Pancreas (tissue), 10 donors: ENCODE measurements around the gene EIF1AX. TPM values are rescaled to one million over a fixed set of nuclear protein-coding genes. Genes with fewer than 3 reads are reported as not detected.

Experiments
- ATAC-seq, 4 donors: fragments of 200-7000 bp; cut with Tn5 transposase; one replicate each; pipeline versions ENCODE4 v1.8.0 to v1.9.1; 2020; ENCODE audit warnings: mild to moderate bottlenecking in 4 of 4, moderate library complexity in 4 of 4
- DNase-seq, 6 donors: peaks; one replicate each; pipeline ENCODE4 v3.0.0-alpha.2; 2020
- FAIRE-seq: peaks from 2 replicates; lab custom pipeline; 2012; peaks lifted over from hg19 to GRCh38; lab: Jason Lieb, UNC
- H3K27ac ChIP-seq, 4 donors: fragments of 200-600 bp; sonication (generic); 1 replicate in 3 of 4; 2 replicates in 1 of 4; pipeline versions ENCODE4 v1.5.0 to v1.8.0; 2020
- H3K27me3 ChIP-seq, 4 donors: fragments of 200-600 bp; one replicate each; pipeline ENCODE4 v1.8.0; 2021
- H3K36me3 ChIP-seq, 3 donors: fragments of 200-600 bp; sonication (generic) in 1 of 3; one replicate each; pipeline versions ENCODE4 v1.5.0 to v1.8.0; 2020 to 2021
- H3K4me1 ChIP-seq, 3 donors: fragments of 200-600 bp; one replicate each; pipeline ENCODE4 v1.8.0; 2021
- H3K4me3 ChIP-seq, 4 donors: fragments of 200-600 bp; sonication (generic) in 2 of 4; one replicate each; pipeline versions ENCODE4 v1.5.0 to v1.8.0; 2020 to 2021
- H3K9me3 ChIP-seq, 4 donors: fragments of 200-600 bp; one replicate each; pipeline ENCODE4 v1.8.0; 2021
- WGBS, 2 donors: extraction: QIAGEN DNeasy Blood & Tissue Kit; methylation state at CpG; one replicate each; pipeline ENCODE4 v1.1.7; 2013; 5-methylcytosine and 5-hydroxymethylcytosine counted together
- intact Hi-C, 3 donors: fragments of 100-400 bp; cut with DNase I; formaldehyde crosslinking; loops; one replicate each; pipeline versions ENCODE4 v1.11.1 to v1.14.2; 2022
- polyA plus RNA-seq, 2 donors: library from polyadenylated mRNA; stranded (reverse); fragments of 200-250 nt; gene quantifications; one replicate each; pipeline ENCODE4 v1.2.3, GENCODE V29; 2013
- total RNA-seq, 6 donors: library from RNA; stranded (reverse); fragmentation: NEBNext Ultra II Directional in 4 of 6; extraction: Animal tissue kit (Norgen Biotek cat#: 25700) in 4 of 6; gene quantifications; one replicate each; pipeline versions ENCODE4 v1.2.1 to v1.2.4, GENCODE V29; 2021 to 2023
- TF ChIP-seq, protein P1 (sequence below), 4 donors: fragments of 200-600 bp; sonication (generic) in 3 of 4; IDR thresholded peaks; one replicate each; pipeline versions ENCODE4 v1.5.0 to v1.8.0; 2021; ENCODE audit warnings: antibody characterized with exemption in 4 of 4
- donor health status: healthy with polysubstance abuse.
- donor health status: DM: no; HTN: no; CAD: no; lungs with moderate emphysema.
- donor health status: DM: no; HTN: no; CAD: no.
- donor health status: control.
- donor health status: control.
- donor health status: Bipolar disorder and iron deficiency.
- donor health status: DM: yes; HTN: yes; CAD: no.
- donor health status: DM: no; HTN: no; CAD: no.
- donor health status: DM: no; HTN: no; CAD: no.
- donor health status: DM: yes; HTN: yes; CAD: no.

EIF1AX gene
- total and polyA plus RNA-seq, 8 donors = 12.4 to 76.7 (median 49.0) TPM

DNA sequence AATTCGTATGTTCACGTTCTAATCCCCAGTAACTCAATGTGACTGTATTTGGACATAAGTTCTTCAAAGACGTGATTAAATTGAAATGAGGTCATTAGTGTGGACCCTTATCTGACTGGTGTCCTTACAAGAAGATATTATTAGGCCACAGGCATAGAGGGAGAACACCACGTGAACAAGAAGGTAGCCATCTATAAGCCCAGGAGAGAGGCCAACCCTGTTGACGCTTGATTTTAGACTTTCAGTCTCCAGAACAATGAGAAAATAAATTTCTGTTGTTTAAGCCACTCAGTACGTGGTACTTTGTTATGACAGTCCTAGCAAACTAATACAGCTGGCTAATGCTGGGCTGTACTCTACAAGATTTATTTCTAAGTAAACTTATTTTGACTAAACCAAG is 1.5 kb upstream of the EIF1AX start:
- DNase-seq (no peak), ATAC-seq (no peak), FAIRE-seq (no peak)
- H3K9me3 ChIP-seq = no peaks in the 10 kb centered on the region
- peaks cover 5 to 19% (median 11%) of the 10 kb centered on the region in 3 donors for H3K4me1 ChIP-seq
- H3K36me3 ChIP-seq = peaks cover 0 to under 1% (median 0%) of the 10 kb centered on the region in 3 donors
- no peaks in the 10 kb centered on the region for H3K27me3 ChIP-seq
- intact Hi-C loops = no loop called here
- WGBS, 2 donors = 63 to 65% methylated on average over 6 of the region's 6 CpGs
- TF ChIP-seq, protein P1, sequence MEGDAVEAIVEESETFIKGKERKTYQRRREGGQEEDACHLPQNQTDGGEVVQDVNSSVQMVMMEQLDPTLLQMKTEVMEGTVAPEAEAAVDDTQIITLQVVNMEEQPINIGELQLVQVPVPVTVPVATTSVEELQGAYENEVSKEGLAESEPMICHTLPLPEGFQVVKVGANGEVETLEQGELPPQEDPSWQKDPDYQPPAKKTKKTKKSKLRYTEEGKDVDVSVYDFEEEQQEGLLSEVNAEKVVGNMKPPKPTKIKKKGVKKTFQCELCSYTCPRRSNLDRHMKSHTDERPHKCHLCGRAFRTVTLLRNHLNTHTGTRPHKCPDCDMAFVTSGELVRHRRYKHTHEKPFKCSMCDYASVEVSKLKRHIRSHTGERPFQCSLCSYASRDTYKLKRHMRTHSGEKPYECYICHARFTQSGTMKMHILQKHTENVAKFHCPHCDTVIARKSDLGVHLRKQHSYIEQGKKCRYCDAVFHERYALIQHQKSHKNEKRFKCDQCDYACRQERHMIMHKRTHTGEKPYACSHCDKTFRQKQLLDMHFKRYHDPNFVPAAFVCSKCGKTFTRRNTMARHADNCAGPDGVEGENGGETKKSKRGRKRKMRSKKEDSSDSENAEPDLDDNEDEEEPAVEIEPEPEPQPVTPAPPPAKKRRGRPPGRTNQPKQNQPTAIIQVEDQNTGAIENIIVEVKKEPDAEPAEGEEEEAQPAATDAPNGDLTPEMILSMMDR (IDR thresholded peaks at IDR 0.05) = no peak
- no peak overlapping the region for H3K4me3 ChIP-seq
- H3K27ac ChIP-seq = no peak overlapping the region

DNA sequence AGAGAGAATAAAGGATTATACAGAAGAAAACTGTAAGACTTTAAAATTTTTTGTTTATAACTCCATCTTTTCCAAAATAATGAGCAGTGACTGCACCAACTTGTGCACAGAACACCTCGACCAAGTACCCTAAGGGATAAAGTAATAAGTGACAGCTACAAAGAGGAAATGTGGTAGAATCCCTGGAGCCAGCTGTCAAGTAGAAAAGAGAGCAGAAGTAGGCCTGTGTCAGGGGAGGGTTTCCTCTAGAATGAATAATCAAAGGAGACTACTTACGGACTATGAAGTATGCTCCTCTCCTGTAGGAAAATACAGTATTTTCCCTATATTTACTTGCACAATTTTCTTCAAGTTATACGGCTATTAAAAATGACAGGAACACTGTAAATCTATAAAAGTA is 1.2 kb downstream of the EIF1AX start:
- peak overlapping the region; percentile 3 to 92 (median 83) for H3K4me3 ChIP-seq
- no peak for ATAC-seq
- no peaks in the 10 kb centered on the region for H3K9me3 ChIP-seq
- TF ChIP-seq, protein P1 (IDR thresholded peaks at IDR 0.05) = no peak
- peak overlapping the region in 1 of 4 donors; percentile 86 for H3K27ac ChIP-seq
- no peak for FAIRE-seq
- intact Hi-C loops = no loop called here
- no peaks in the 10 kb centered on the region for H3K27me3 ChIP-seq
- 1 to 14% methylated on average over 3 of the region's 3 CpGs for WGBS, 2 donors
- H3K4me1 ChIP-seq = peaks cover 5 to 19% (median 11%) of the 10 kb centered on the region in 3 donors
- DNase-seq = no peak
- H3K36me3 ChIP-seq = peaks cover 0 to 27% (median 4%) of the 10 kb centered on the region in 3 donors

DNA sequence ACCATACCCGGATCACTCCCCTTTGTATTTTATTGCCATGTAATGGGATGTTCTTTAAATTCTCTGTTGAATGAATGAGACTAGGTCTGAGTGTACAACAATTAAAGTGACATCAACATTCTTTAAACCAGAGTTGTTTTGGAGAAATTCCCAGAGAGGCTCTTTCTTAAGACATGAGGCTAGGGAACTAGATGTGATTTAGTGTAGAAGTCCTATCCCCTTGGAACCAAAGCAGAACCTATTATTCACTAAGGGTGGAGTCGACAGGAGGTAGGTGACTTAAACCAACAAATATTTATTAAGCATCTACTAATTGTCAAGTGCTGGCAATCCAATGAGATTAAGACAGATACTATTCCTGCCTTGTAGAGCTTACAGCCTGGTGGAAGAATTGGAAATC is 1.7 kb downstream of the EIF1AX start:
- intact Hi-C loops = no loop called here
- Histone ChIP-seq H3K4me3 (peak overlapping the region in 3 of 4 donors; percentile 80 to 92 (median 86)), H3K4me1 (peaks cover 5 to 19% (median 11%) of the 10 kb centered on the region in 3 donors), H3K27ac (no peak overlapping the region), H3K9me3 (no peaks in the 10 kb centered on the region), H3K36me3 (peaks cover 0 to 31% (median 8%) of the 10 kb centered on the region in 3 donors), H3K27me3 (no peaks in the 10 kb centered on the region)
- WGBS, 2 donors = 23 to 56% methylated on average over 2 of the region's 2 CpGs
- DNase-seq = no peak
- TF ChIP-seq, protein P1 (IDR thresholded peaks at IDR 0.05) = no peak
- FAIRE-seq = no peak
- ATAC-seq = no peak

DNA sequence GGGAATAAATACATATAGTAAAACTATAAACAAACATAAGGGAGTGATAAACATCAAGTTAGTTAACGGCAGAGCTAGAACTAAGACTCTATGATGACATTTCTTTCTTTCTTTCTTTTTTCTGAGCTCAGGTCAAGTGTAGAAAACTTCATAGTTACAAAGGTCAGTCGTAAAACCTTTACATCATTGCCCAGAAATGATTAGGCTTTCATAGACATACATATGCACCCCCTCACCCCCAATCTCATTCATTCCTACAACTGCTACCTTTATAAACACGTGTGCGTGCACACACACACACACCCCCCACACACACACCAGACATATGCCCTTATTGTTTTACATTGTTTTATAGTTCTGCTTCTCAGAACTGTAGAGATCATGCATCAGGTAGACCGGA is 5.7 kb downstream of the EIF1AX start:
- ATAC-seq (no peak), DNase-seq (no peak), FAIRE-seq (no peak)
- H3K4me1 ChIP-seq = peaks cover 5 to 19% (median 11%) of the 10 kb centered on the region in 3 donors
- 67 to 71% methylated on average over 5 of the region's 5 CpGs for WGBS, 2 donors
- no peak overlapping the region for H3K27ac ChIP-seq
- no peaks in the 10 kb centered on the region for H3K9me3 ChIP-seq
- TF ChIP-seq, protein P1 (IDR thresholded peaks at IDR 0.05) = no peak
- intact Hi-C loops = no loop called here
- H3K4me3 ChIP-seq = no peak overlapping the region
- peaks cover 2 to 67% (median 9%) of the 10 kb centered on the region in 3 donors for H3K36me3 ChIP-seq
- H3K27me3 ChIP-seq = no peaks in the 10 kb centered on the region

DNA sequence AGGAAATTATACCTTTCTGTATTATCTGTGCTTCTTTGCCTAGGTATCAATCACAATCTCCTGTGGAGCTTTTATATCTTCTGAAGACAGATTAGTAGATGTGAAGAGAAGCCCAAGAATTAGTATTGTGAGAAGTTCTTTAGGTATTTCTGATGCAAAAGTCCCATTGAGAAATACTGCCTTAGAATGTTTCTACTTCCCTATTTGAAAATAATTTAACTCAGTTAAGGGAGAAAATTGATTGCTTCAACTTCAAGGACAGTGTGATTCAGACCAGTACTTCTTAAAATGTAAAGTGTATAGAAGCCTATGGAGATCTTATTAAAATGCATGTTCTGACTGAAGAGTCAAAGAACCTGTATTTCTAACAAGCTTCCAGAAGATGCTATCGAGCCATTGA is 9.0 kb downstream of the EIF1AX start:
- Histone ChIP-seq H3K9me3 (no peaks in the 10 kb centered on the region), H3K27ac (no peak overlapping the region), H3K4me1 (no peaks in the 10 kb centered on the region), H3K27me3 (no peaks in the 10 kb centered on the region), H3K4me3 (no peak overlapping the region), H3K36me3 (peaks cover 4 to 84% (median 9%) of the 10 kb centered on the region in 3 donors)
- no peak for ATAC-seq
- 84 to 100% methylated on average over 1 of the region's 1 CpG for whole genome bisulfite sequencing, 2 donors
- FAIRE-seq = peak; percentile 68
- TF ChIP-seq, protein P1 (IDR thresholded peaks at IDR 0.05) = no peak
- intact Hi-C loops = no loop called here
- no peak for DNase-seq
